HepG2 (cell line): Measurements from ENCODE around the gene PLPP3. TPM values are rescaled to one million over a fixed set of nuclear protein-coding genes. Genes with fewer than 3 reads are reported as not detected.
A peak's percentile ranks its signal among the peaks of the same experiment; 100 is the strongest.

Experiments used
- EP300 ChIP-seq, 3 experiments: sonication (generic) in 1 of 3; formaldehyde crosslinking in 1 of 3; IDR thresholded peaks; 2 replicates each; pipeline versions ENCODE4 v1.5.1 to v1.6.1; 2011 to 2020; ENCODE audit warnings: low read depth in 2 of 3, low read length in 2 of 3, borderline replicate concordance in 1 of 3, improper control_type of control experiment in 1 of 3, mild to moderate bottlenecking in 1 of 3, missing genetic modification reagents in 1 of 3, moderate library complexity in 1 of 3
- ESRRA ChIP-seq: sonication (generic); formaldehyde crosslinking; IDR thresholded peaks from 2 replicates; pipeline ENCODE4 v1.5.1; 2020; ENCODE audit warnings: mild to moderate bottlenecking, low read depth, missing genetic modification reagents
- HNF4A ChIP-seq: sonication (generic); formaldehyde crosslinking; IDR thresholded peaks from 2 replicates; pipeline ENCODE4 v1.4.0; 2020; ENCODE audit warnings: missing genetic modification reagents
- HOXA3 ChIP-seq: sonication (generic); formaldehyde crosslinking; IDR thresholded peaks from 2 replicates; pipeline ENCODE4 v1.5.0; 2020; ENCODE audit warnings: missing genetic modification reagents
- ISL2 ChIP-seq: sonication (generic); formaldehyde crosslinking; IDR thresholded peaks from 2 replicates; pipeline ENCODE4 v1.5.0; 2020; ENCODE audit warnings: missing genetic modification reagents
- MED8 ChIP-seq: sonication (generic); formaldehyde crosslinking; IDR thresholded peaks from 2 replicates; pipeline ENCODE4 v1.8.1; 2023; ENCODE audit warnings: mild to moderate bottlenecking, missing genetic modification reagents; ENCODE audit not compliant: insufficient replicate concordance
- SOX6 ChIP-seq, 2 experiments: fragments of 450-650 bp in 1 of 2; sonication (generic) in 1 of 2; formaldehyde crosslinking in 1 of 2; IDR thresholded peaks; 2 replicates each; pipeline versions ENCODE4 v1.4.0 to v1.6.1; 2017 to 2020; ENCODE audit warnings: antibody characterized with exemption in 1 of 2, mild to moderate bottlenecking in 1 of 2, missing genetic modification reagents in 1 of 2
- ZMYM4 ChIP-seq: sonication (generic); formaldehyde crosslinking; IDR thresholded peaks from 2 replicates; pipeline ENCODE4 v1.8.1; 2023; ENCODE audit warnings: mild to moderate bottlenecking, missing genetic modification reagents
- ZNF251 ChIP-seq: sonication (generic); formaldehyde crosslinking; IDR thresholded peaks from 2 replicates; pipeline ENCODE4 v1.9.0; 2021; ENCODE audit warnings: mild to moderate bottlenecking, missing genetic modification reagents
- ZNF317 ChIP-seq: sonication (generic); formaldehyde crosslinking; IDR thresholded peaks from 2 replicates; pipeline ENCODE4 v1.5.0; 2020; ENCODE audit warnings: mild to moderate bottlenecking, missing genetic modification reagents
- ZNF460 ChIP-seq: sonication (generic); formaldehyde crosslinking; IDR thresholded peaks from 2 replicates; pipeline ENCODE4 v1.5.1; 2020; ENCODE audit warnings: missing genetic modification reagents, mild to moderate bottlenecking, borderline replicate concordance
- ZNF577 ChIP-seq: sonication (generic); formaldehyde crosslinking; IDR thresholded peaks from 2 replicates; pipeline ENCODE4 v1.4.0; 2020; ENCODE audit warnings: mild to moderate bottlenecking, low read depth, missing genetic modification reagents, borderline replicate concordance
- ZNF616 ChIP-seq: sonication (generic); formaldehyde crosslinking; IDR thresholded peaks from 2 replicates; pipeline ENCODE4 v1.5.0; 2020; ENCODE audit warnings: low read depth, mild to moderate bottlenecking, missing genetic modification reagents
- polyA plus RNA-seq, 8 experiments: library from polyadenylated mRNA; depleted of rRNA in 3 of 8; stranded (reverse) in 7 of 8; unstranded in 1 of 8; fragments of >200 nt; fragmentation: Illumina TruSeq in 4 of 8; extraction: Trizol in 4 of 8; gene quantifications; 2 replicates each; pipeline versions ENCODE4 v1.2.1 to v1.2.3, GENCODE V29; 2011 to 2016; ENCODE audit warnings: low read depth in 4 of 8, missing spikeins in 1 of 8, mixed read lengths in 1 of 8; ENCODE audit not compliant: insufficient read depth in 1 of 8
- total RNA-seq, 5 experiments: library from RNA; depleted of rRNA; stranded (reverse); fragments of >200 nt; fragmentation: Illumina TruSeq; extraction: Trizol; gene quantifications; 2 replicates each; pipeline ENCODE4 v1.2.3, GENCODE V29; 2016; ENCODE audit warnings: low read depth in 1 of 5
- TF ChIP-seq, protein P1 (sequence below): IDR thresholded peaks from 2 replicates; pipeline ENCODE4 v1.4.0; 2020; ENCODE audit warnings: mild to moderate bottlenecking, missing genetic modification reagents
- TF ChIP-seq, protein P2 (sequence below): IDR thresholded peaks from 2 replicates; pipeline ENCODE4 v1.6.1; 2016
- TF ChIP-seq, protein P3 (sequence below): IDR thresholded peaks from 2 replicates; pipeline ENCODE4 v1.6.1; 2012; ENCODE audit warnings: low read length, improper control_type of control experiment

The PLPP3 gene
- total and polyA plus RNA-seq, 2 of the 13 experiments (the other 11 are each of a cell fraction or from before 2014, with no cell fraction given): 49.7 to 65.8 TPM

DNA sequence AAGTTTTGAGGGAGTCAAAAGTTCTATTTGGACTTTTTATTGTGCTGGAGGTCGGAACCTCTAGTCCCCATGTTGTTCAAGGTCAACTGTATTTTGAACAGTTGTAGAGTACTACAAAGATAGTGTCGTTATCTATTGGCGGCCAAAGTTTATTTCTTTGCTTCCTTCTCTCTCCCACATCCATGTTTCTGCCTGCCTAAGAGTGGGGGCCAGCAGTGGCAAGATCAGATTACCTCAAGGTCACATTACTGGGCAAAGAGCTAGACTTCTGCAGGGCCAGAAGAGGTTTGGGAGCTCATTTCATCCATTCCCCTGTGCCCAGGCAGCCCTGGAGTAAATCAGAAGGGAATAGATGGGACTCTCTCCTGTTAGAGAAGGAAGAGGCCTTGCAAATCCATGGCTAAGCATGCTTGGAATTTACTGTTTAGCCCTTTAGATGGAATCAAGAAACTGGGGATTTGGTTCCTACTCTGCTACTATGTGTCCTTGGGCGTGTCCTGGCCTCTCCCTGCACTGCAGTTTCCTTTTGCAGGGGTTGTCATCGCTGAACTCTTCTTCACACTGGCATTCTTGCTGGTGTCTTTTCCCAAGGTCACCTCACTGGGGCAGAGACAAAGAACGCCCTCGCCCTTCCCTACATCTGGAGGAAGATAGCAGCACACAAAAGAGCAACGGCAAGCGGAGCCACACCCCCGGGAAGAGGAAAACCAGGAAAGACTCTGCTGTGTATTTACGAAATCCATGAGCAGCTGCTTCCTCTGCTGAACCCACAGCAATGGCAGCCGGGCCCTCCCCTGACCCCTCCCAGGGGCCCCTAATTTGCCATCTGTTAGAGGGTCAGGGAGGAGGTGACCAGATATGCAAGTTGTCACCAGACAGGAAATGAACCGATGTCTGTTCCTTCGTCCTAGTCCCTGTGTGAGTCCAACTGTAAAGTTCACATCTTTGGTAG lies 73.3 kb downstream of the PLPP3 start (continued):
- TF ChIP-seq, protein P1, sequence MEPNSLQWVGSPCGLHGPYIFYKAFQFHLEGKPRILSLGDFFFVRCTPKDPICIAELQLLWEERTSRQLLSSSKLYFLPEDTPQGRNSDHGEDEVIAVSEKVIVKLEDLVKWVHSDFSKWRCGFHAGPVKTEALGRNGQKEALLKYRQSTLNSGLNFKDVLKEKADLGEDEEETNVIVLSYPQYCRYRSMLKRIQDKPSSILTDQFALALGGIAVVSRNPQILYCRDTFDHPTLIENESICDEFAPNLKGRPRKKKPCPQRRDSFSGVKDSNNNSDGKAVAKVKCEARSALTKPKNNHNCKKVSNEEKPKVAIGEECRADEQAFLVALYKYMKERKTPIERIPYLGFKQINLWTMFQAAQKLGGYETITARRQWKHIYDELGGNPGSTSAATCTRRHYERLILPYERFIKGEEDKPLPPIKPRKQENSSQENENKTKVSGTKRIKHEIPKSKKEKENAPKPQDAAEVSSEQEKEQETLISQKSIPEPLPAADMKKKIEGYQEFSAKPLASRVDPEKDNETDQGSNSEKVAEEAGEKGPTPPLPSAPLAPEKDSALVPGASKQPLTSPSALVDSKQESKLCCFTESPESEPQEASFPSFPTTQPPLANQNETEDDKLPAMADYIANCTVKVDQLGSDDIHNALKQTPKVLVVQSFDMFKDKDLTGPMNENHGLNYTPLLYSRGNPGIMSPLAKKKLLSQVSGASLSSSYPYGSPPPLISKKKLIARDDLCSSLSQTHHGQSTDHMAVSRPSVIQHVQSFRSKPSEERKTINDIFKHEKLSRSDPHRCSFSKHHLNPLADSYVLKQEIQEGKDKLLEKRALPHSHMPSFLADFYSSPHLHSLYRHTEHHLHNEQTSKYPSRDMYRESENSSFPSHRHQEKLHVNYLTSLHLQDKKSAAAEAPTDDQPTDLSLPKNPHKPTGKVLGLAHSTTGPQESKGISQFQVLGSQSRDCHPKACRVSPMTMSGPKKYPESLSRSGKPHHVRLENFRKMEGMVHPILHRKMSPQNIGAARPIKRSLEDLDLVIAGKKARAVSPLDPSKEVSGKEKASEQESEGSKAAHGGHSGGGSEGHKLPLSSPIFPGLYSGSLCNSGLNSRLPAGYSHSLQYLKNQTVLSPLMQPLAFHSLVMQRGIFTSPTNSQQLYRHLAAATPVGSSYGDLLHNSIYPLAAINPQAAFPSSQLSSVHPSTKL (CRISPR knock-in tag): 0 out of 2 replicates have a peak, but pooled peaks have one; percentile 30
- peak; percentile 71; the same call in 1 of the 2 replicates for TF ChIP-seq HNF4A (CRISPR knock-in tag)
- 0 out of 2 replicates have a peak, but pooled peaks have one; percentile 13 for TF ChIP-seq HOXA3 (CRISPR knock-in tag)
- TF ChIP-seq MED8 (CRISPR knock-in tag): no peak
- TF ChIP-seq ESRRA (CRISPR knock-in tag): 0 out of 2 replicates have a peak, but pooled peaks have one; percentile 33
- no peak for TF ChIP-seq SOX6 (IDR thresholded peaks at IDR 0.05)
- peak; percentile 58 for TF ChIP-seq SOX6 (CRISPR knock-in tag; IDR thresholded peaks at IDR 0.05)
- TF ChIP-seq EP300 (IDR thresholded peaks at IDR 0.05; ENCODE audit: low read depth in 2 of 2, low read length in 2 of 2): peak in 1 of 2 experiments; percentile 55; a peak in 2 of 4 replicates
- TF ChIP-seq EP300 (CRISPR knock-in tag; IDR thresholded peaks at IDR 0.05; ENCODE audit: borderline replicate concordance): no peak
- no peak for TF ChIP-seq ZNF577 (CRISPR knock-in tag)
- TF ChIP-seq, protein P2, sequence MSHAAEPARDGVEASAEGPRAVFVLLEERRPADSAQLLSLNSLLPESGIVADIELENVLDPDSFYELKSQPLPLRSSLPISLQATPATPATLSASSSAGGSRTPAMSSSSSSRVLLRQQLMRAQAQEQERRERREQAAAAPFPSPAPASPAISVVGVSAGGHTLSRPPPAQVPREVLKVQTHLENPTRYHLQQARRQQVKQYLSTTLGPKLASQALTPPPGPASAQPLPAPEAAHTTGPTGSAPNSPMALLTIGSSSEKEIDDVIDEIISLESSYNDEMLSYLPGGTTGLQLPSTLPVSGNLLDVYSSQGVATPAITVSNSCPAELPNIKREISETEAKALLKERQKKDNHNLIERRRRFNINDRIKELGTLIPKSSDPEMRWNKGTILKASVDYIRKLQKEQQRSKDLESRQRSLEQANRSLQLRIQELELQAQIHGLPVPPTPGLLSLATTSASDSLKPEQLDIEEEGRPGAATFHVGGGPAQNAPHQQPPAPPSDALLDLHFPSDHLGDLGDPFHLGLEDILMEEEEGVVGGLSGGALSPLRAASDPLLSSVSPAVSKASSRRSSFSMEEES (CRISPR knock-in tag): no peak
- TF ChIP-seq ZNF616 (CRISPR knock-in tag): no peak
- TF ChIP-seq ZNF317 (CRISPR knock-in tag): no peak
- TF ChIP-seq ZMYM4 (CRISPR knock-in tag): 0 out of 2 replicates have a peak, but pooled peaks have one; percentile 31
- TF ChIP-seq, protein P3, sequence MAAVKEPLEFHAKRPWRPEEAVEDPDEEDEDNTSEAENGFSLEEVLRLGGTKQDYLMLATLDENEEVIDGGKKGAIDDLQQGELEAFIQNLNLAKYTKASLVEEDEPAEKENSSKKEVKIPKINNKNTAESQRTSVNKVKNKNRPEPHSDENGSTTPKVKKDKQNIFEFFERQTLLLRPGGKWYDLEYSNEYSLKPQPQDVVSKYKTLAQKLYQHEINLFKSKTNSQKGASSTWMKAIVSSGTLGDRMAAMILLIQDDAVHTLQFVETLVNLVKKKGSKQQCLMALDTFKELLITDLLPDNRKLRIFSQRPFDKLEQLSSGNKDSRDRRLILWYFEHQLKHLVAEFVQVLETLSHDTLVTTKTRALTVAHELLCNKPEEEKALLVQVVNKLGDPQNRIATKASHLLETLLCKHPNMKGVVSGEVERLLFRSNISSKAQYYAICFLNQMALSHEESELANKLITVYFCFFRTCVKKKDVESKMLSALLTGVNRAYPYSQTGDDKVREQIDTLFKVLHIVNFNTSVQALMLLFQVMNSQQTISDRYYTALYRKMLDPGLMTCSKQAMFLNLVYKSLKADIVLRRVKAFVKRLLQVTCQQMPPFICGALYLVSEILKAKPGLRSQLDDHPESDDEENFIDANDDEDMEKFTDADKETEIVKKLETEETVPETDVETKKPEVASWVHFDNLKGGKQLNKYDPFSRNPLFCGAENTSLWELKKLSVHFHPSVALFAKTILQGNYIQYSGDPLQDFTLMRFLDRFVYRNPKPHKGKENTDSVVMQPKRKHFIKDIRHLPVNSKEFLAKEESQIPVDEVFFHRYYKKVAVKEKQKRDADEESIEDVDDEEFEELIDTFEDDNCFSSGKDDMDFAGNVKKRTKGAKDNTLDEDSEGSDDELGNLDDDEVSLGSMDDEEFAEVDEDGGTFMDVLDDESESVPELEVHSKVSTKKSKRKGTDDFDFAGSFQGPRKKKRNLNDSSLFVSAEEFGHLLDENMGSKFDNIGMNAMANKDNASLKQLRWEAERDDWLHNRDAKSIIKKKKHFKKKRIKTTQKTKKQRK: no peak
- no peak for TF ChIP-seq ZNF460 (CRISPR knock-in tag)
- TF ChIP-seq ZNF251: no peak
- 0 out of 2 replicates have a peak, but pooled peaks have one; percentile 31 for TF ChIP-seq ISL2
